Upper lobe of left lung (tissue), 6 donors: ENCODE results near the gene TDP2. TPM values are rescaled to one million over a fixed set of nuclear protein-coding genes. Genes with fewer than 3 reads are reported as not detected.
"Not testable (repeated sequence)": the region's sequence is repeated elsewhere in the genome, so short reads cannot be mapped to it uniquely, and the experiment has no call there.

ENCODE experiments used
- ATAC-seq, 2 donors: fragments of 200-7000 bp; cut with Tn5 transposase; one replicate each; pipeline ENCODE4 v1.9.1; 2022; ENCODE audit warnings: mild to moderate bottlenecking in 2 of 2, moderate library complexity in 2 of 2; ENCODE audit not compliant: low FRiP score in 2 of 2
- DNase-seq, 2 donors: peaks; one replicate each; pipeline ENCODE4 v3.0.0-alpha.2; 2019 to 2020
- H3K27ac ChIP-seq, 4 donors: fragments of 200-600 bp; sonication (generic); one replicate each; pipeline ENCODE4 v1.5.1; 2016 to 2019
- H3K27me3 ChIP-seq, 4 donors: fragments of 200-600 bp; sonication (generic); one replicate each; pipeline ENCODE4 v1.5.1; 2017 to 2019
- H3K36me3 ChIP-seq, 4 donors: fragments of 200-600 bp; sonication (generic); one replicate each; pipeline ENCODE4 v1.5.1; 2016 to 2019
- H3K4me1 ChIP-seq, 4 donors: fragments of 200-600 bp; sonication (generic); one replicate each; pipeline ENCODE4 v1.5.1; 2018 to 2019
- H3K4me3 ChIP-seq, 4 donors: fragments of 200-600 bp; sonication (generic); one replicate each; pipeline ENCODE4 v1.5.1; 2017 to 2019; ENCODE audit warnings: mild to moderate bottlenecking in 2 of 4, moderate library complexity in 1 of 4
- H3K9me3 ChIP-seq, 4 donors: fragments of 200-600 bp; sonication (generic); one replicate each; pipeline ENCODE4 v1.5.1; 2018 to 2019
- CTCF ChIP-seq, 6 experiments: fragments of 450-650 bp in 4 of 6; fragments of 200-600 bp in 2 of 6; sonication (generic) in 2 of 6; IDR thresholded peaks; one replicate each; pipeline ENCODE4 v1.5.1; 2016 to 2019; ENCODE audit warnings: antibody characterized with exemption in 6 of 6
- EP300 ChIP-seq, 4 donors: sonication (generic); formaldehyde crosslinking; IDR thresholded peaks; one replicate each; pipeline ENCODE4 v1.5.1; 2017; ENCODE audit warnings: antibody characterized with exemption in 4 of 4, control low read depth in 2 of 4
- POLR2A ChIP-seq, 4 donors: fragments of 450-650 bp; IDR thresholded peaks; one replicate each; pipeline ENCODE4 v1.5.1; 2016 to 2017; ENCODE audit warnings: antibody characterized with exemption in 4 of 4, mild to moderate bottlenecking in 2 of 4
- POLR2AphosphoS5 ChIP-seq, 2 donors: sonication (generic); formaldehyde crosslinking; IDR thresholded peaks; one replicate each; pipeline ENCODE4 v1.5.1; 2017; ENCODE audit warnings: antibody characterized with exemption in 2 of 2
- WGBS, 2 donors: methylation state at CpG; one replicate each; pipeline ENCODE4 v1.1.5; 2017 to 2018; 5-methylcytosine and 5-hydroxymethylcytosine counted together
- total RNA-seq, 6 donors: library from RNA; depleted of rRNA in 4 of 6; stranded (reverse); fragments of >200 nt in 4 of 6; gene quantifications; one replicate each; pipeline versions ENCODE4 v1.1.0 to v1.2.1, GENCODE V29; 2016 to 2021
- donor health status: DM: no; HTN: no; CAD: no; lungs with moderate emphysema.
- donor health status: DM: no; HTN: yes; CAD: no; lungs with severe emphysema.

Gene TDP2
- total RNA-seq, 6 donors from 2014 or later, result 33.8 to 101 (median 37.0) TPM

GRCh38 chr6:24668997-24669361, 2.3 kb upstream of the TDP2 start:
- Histone ChIP-seq H3K27ac (no peak overlapping the region), H3K9me3 (peaks cover 0 to 8% (median 5%) of the 10 kb centered on the region in 4 donors), H3K36me3 (no peaks in the 10 kb centered on the region), H3K27me3 (no peaks in the 10 kb centered on the region), H3K4me1 (peaks cover 24 to 34% (median 26%) of the 10 kb centered on the region in 4 donors), H3K4me3 (no peak overlapping the region)
- 96 to 100% methylated on average over 9 of the region's 9 CpGs for WGBS, 2 donors
- no peak for DNase-seq
- no peak for ATAC-seq
- TF ChIP-seq POLR2AphosphoS5 (IDR thresholded peaks at IDR 0.05) (no peak), CTCF (IDR thresholded peaks at IDR 0.05) (no peak), EP300 (IDR thresholded peaks at IDR 0.05) (no peak), POLR2A (IDR thresholded peaks at IDR 0.05) (no peak)

GRCh38 chr6:24668066-24668996, 1.6 kb upstream of the TDP2 start:
- Histone ChIP-seq H3K4me1 (peaks cover 24 to 37% (median 26%) of the 10 kb centered on the region in 4 donors), H3K27ac (peak overlapping the region; percentile 90 to 97 (median 93)), H3K4me3 (peak overlapping the region in 3 of 4 donors; percentile 75 to 90 (median 88))
- H3K36me3 ChIP-seq, DNase-seq, ATAC-seq, H3K27me3 ChIP-seq, H3K9me3 ChIP-seq: not testable (repeated sequence)
- WGBS, 2 donors, result 91 to 96% methylated on average over 12 to 18 of the region's 18 CpGs

- DNase-seq (no peak), ATAC-seq (no peak)
- TF ChIP-seq POLR2AphosphoS5 (IDR thresholded peaks at IDR 0.05), result no peak
- no peak for TF ChIP-seq EP300 (IDR thresholded peaks at IDR 0.05)
- TF ChIP-seq POLR2A (IDR thresholded peaks at IDR 0.05), result no peak
- TF ChIP-seq CTCF (IDR thresholded peaks at IDR 0.05), result no peak
- H3K4me3 ChIP-seq, result peak overlapping the region; percentile 27 to 90 (median 82)
- H3K27ac ChIP-seq, result peak overlapping the region; percentile 90 to 97 (median 93)
- peaks cover 24 to 44% (median 26%) of the 10 kb centered on the region in 4 donors for H3K4me1 ChIP-seq
- peaks cover 0 to 8% (median 6%) of the 10 kb centered on the region in 4 donors for H3K36me3 ChIP-seq
- H3K27me3 ChIP-seq, result no peaks in the 10 kb centered on the region
- 1 to 3% methylated on average over 9 of the region's 9 CpGs for WGBS, 2 donors
- H3K9me3 ChIP-seq, result peaks cover 0 to 4% (median 0%) of the 10 kb centered on the region in 4 donors
These were observed 692 bp upstream of the TDP2 start for GRCh38 chr6:24667378-24667803.

GRCh38 chr6:24666097-24666640, 530 bp downstream of the TDP2 start:
- H3K4me3 ChIP-seq, result peak overlapping the region; percentile 75 to 91 (median 89)
- TF ChIP-seq CTCF (IDR thresholded peaks at IDR 0.05), result no peak
- TF ChIP-seq POLR2AphosphoS5 (IDR thresholded peaks at IDR 0.05), result no peak
- TF ChIP-seq EP300 (IDR thresholded peaks at IDR 0.05), result no peak
- no peak for TF ChIP-seq POLR2A (IDR thresholded peaks at IDR 0.05)
- H3K9me3 ChIP-seq, result peaks cover 0 to 4% (median 0%) of the 10 kb centered on the region in 4 donors
- no peaks in the 10 kb centered on the region for H3K27me3 ChIP-seq
- DNase-seq, result peak; percentile 64 to 80
- H3K36me3 ChIP-seq, result peaks cover 0 to 14% (median 7%) of the 10 kb centered on the region in 4 donors
- WGBS, 2 donors, result 0 to 1% methylated on average over 16 to 26 of the region's 26 CpGs
- H3K4me1 ChIP-seq, result peaks cover 24 to 44% (median 26%) of the 10 kb centered on the region in 4 donors
- peak; percentile 55 to 70 for ATAC-seq
- H3K27ac ChIP-seq, result peak overlapping the region; percentile 90 to 97 (median 93)
